Sciatic nerve (tissue), 2 donors: ENCODE measurements around the gene CCDC88C. TPM values are rescaled to one million over a fixed set of nuclear protein-coding genes. Genes with fewer than 3 reads are reported as not detected.
A peak's percentile ranks its signal among the peaks of the same experiment; 100 is the strongest.
"Not testable (repeated sequence)": the region's sequence is repeated elsewhere in the genome, so short reads cannot be mapped to it uniquely, and the experiment has no call there.

ENCODE experiments used
- ATAC-seq: fragments of 200-7000 bp; cut with Tn5 transposase; one replicate; pipeline ENCODE4 v1.9.1; 2020; ENCODE audit warnings: mild to moderate bottlenecking, moderate library complexity
- DNase-seq: peaks from one replicate; pipeline ENCODE4 v3.0.0-alpha.2; 2020; ENCODE audit warnings: low spot score
- intact Hi-C: fragments of 100-400 bp; cut with DNase I; formaldehyde crosslinking; loops from one replicate; pipeline ENCODE4 v1.14.2; 2022
- total RNA-seq: library from RNA; stranded (reverse); fragmentation: NEBNext Ultra II Directional; extraction: Animal tissue kit (Norgen Biotek cat#: 25700); gene quantifications from one replicate; pipeline ENCODE4 v1.2.1, GENCODE V29; 2021
- donor health status: DM: no; HTN: no; CAD: no.
- donor health status: DM: no; HTN: no; CAD: no.

CCDC88C gene
- total RNA-seq, 1 donor from 2014 or later, result 16.2 TPM

DNA sequence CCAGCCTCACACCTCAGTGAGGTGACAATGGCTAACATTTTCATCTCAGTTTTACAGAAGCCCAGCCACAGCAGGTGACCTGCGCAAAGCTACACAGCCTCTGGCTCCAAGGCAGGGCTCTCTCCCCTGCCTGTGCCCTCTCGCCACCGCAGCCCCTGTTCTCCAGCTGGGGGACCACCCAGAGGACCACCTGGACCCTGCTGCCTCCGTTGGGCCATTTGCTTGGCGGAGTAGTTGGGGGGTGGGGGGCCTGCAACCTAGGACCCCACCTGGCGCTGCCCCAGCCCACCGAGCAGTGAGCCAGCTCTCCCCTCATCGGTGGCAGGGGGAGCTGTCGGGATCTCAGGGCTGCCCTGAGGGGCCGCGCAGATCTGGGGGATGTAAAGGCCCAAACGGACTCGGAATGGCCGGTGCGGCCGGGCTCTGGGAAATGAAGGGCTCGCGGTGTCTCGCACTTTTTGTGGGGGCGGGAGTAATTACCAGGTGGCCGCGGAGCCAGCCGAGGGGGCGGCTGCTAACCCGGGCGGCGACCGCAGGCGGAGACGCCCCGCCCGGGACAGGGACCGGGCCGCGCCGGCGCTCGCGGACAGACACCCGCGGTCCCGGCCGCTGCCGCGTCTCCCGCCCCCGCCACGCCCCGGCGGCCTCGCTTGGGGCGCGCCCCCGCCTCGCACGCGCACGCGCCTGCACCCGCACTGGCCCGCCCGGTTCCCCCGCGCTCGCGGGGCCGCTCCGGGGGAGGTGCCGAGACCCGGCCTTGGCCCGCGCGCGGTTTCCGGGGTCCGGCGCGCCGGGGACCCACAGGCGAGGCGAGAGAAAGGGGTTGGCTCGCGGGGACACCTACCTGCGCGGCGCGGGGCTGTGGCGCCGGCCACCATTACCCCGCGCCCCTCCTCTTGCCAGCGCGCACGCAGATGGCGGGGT, 164.5 kb downstream of the CCDC88C start:
- intact Hi-C loops, result no loop called here
- peak; percentile 25 for ATAC-seq
- DNase-seq, result no peak

DNA sequence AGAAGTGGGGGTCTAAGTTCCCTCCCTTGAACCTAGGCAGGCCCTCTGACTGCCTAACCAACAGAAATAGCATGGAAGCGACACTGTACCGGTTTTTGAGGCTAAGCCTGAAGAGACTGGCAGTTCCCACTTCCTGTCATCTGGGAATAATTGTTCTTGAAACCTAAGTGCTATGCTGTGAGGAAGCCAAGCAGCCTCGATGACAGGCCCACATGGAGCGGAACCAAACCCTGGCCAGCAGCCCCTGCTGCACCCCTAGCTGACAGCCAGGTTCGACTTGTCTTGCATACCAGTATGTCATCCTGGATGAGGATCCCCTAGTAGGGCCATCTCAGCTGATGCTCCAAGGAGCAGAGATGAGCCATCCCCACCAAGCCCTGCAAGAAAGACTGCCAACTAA, 166.7 kb downstream of the CCDC88C start:
- DNase-seq (no peak), ATAC-seq (no peak)
- intact Hi-C loops, result no loop called here

DNA sequence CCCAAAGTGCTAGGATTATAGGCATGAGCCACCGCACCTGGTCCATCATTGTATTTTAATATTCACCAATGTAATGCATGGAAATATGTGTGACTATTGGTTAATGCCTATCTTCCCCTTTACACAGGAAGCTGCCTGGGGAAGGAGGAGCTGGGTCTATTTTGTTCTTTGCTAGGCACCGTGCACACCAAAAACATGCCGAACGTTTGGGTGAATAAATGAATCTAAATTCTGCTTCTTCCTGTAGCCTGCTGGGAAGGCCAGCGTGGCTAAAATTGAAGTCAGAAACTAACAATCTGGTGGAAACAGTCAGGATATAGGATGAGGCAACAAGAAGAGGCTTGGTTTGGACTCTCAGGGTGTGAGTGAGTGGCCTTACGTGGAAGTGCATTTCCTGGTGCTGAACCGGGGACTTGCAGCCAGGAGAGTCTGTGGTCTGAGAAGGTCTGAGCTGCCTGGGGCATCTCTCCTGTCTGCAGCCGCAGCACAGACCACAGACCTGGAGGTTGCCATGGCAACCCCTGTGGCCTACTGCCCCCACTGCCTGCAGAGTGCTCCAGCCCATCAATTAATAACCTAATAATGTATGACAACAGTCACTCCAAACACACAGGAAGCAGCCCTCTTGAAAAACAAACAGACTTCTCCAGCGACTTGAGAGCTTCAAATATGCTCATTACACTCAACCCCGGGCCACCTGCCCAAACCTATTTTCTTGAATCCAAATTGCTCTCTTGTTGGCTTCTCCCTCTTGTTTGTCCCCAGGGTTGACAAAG, 167.6 kb downstream of the CCDC88C start:
- no peak for ATAC-seq
- intact Hi-C loops, result no loop called here
- no peak for DNase-seq

DNA sequence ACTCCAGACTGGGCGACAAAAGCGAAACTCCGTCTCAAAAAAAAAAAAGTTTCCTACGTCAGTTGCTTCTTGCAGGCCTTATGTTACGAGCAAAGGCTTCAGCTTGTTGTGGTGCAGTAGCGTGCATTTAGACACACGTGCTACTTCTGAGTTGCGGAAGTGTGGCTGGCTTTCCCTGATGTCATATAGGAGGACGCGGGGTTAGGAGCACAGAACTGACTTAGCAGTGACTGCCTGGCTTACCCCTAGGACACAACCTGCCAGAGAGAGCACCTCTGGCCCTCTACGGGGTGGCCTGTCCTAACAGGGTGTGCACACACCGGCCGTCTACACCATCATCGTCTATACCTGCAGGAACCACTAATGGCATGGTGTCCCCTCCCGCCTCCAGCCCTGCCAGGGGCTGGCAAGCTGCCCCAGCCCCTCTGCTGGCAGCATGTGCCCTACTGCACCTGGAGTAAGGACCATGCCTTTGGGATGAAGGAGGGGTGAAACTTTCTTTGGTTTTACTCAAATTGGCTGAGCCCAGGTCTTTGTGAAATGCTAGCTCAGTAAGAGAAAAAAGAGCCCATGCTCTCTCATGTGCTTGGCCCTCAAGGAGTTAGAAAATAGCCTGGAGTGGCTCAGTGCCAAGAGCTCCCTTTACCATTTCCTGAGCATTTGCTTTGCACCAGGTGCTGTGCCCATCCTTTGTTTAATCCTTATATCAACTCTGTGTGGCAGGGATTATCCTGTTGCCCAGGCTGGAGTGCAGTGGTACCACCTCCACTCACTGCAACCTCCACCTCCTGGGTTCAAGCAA, 171.4 kb downstream of the CCDC88C start:
- intact Hi-C loops, result no loop called here
- DNase-seq, result no peak
- ATAC-seq, result peak; percentile 8

GRCh38 chr14:91245616-91246015, 172.0 kb downstream of the CCDC88C start:
- DNase-seq, intact Hi-C loops: not testable (repeated sequence)

DNA sequence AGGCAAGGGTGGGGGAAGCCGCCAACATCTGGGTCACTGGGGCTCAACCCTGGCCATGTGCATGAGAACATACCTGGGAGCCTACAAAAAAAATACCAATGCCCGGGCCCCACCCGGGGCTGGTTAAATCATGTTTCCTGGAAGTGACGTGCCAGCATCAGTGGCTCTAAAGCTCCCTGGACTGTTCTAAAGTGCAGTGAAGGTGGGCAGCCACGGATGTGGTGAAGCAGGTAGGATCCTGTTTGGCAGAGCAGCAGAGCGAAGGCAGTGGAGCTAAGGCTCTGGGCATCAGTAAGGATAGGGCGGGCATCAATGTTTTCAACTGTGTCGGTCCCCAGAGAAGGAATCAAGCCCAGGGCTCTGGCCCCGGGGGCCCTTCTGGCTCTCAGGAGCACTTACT, 172.6 kb downstream of the CCDC88C start:
- DNase-seq (no peak), ATAC-seq (peak; percentile 31)
- intact Hi-C loops, result no loop called here

More at GRCh38 chr14:91245616-91246015, 172.0 kb downstream of the CCDC88C start:
- ATAC-seq, result not testable (repeated sequence)

DNA sequence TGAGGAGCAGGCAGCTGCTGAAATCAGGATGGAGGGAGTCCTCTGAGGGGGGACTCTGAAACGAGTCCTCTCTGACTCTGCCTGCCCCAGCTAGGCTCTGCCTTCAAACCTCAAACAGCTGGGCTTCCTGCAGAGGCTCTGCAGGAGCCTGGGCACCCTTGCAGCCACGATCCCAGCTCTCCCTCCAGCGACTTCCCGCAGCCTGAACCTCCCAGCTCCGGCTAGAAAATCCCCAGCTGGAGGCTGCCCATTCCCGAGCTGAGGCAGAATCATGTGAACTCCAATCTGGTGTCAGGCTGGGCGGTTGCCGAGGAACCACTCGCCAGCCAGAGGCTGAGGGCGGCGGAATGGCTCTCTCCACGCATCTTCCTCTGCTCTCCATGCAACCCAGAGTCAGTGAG, 173.1 kb downstream of the CCDC88C start, which contains the start of gene GPR68:
GPR68 (minus strand) TSS at position 204 of the 401 bp plus-strand sequence. CDS start 9,654 bp downstream, outside the sequence.
- peak; percentile 44 for ATAC-seq
- no peak for DNase-seq
- intact Hi-C loops, result no loop called here

DNA sequence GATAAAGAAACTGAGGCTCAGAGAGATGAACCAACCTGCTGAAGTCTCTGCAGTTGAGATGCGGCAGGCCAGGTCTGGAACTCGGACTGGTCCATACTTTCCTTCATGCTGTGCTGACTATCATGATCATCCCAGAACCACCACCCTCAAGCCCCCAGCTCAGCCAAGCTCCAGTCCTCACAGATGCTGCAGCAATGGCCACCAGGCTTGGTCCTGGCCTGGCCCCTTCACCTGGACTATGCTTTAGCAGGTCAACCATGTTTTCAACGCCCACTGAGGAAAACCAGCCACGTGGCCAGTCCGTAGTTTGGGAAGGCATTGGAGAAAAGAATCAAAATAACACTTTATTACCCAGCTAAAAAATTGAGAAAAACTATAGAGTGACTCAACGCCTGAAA, 174.5 kb downstream of the CCDC88C start:
- DNase-seq (no peak), ATAC-seq (no peak)
- intact Hi-C loops, result no loop called here

GRCh38 chr14:91242635-91243034, 175.0 kb downstream of the CCDC88C start:
- DNase-seq, result no peak
- intact Hi-C loops, result no loop called here
- no peak for ATAC-seq

DNA sequence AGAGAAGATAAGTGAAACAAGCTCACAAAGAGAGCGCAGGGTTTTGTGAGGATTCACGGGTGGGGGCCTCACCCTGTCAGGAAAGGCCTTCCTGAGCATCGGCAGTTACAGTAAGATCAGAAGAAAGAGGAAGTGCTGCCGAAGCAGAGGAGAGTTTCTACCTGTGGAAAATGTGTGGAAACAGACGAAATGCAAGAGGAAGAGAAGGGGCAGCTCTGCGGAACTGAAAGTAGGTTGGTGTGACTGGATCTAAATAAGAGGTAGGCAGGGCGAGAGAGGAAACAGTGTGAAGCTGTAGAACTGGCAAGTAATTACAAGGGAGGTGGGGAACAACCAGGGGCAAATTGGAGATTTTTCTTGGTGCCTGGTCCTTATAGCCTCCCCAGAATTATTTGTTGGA, 175.8 kb downstream of the CCDC88C start:
- ATAC-seq (no peak), DNase-seq (no peak)
- intact Hi-C loops, result no loop called here

GRCh38 chr14:91238661-91239060, 179.0 kb downstream of the CCDC88C start:
- ATAC-seq (no peak), DNase-seq (no peak)
- intact Hi-C loops, result no loop called here

DNA sequence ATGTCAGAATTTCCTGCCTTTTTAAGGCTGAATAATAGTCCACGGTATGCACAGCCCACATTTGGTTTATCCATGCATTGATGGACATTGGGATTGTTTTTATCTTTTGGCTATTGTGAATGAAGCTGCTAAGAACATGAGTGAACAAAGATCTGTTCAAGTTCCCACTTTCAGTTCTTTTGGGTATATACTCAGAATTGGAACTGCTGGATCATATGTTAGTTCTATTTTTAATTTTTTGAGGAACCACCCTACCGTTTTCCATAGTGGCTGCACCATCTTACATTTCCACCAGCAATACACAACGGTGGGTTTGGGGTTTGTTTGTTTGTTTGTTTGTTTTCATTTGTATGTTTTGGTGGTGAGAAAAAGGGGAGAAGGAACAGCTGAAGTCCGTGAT, 179.5 kb downstream of the CCDC88C start:
- intact Hi-C loops, result no loop called here
- DNase-seq (no peak), ATAC-seq (no peak)

DNA sequence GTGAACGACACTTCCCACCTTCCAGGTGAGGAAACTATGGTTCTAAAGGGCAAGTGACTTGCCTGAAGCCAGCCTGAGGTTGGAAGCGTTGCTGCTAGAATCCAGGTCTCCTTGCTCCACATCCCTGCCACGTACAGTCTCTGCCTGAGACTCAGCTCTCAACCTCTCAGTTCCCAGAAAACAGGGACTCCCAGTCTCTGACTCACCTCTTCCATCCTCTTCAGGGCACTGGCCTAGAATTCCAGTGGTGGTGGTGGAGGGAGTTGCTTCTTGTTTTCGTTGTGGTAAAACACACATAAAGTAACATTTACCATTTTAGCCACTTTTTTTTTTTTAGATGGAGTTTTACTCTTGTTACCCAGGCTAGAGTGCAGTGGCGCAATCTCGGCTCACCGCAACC, 180.4 kb downstream of the CCDC88C start:
- DNase-seq, result no peak
- intact Hi-C loops, result no loop called here
- no peak for ATAC-seq

- intact Hi-C loops, result no loop called here
- no peak for ATAC-seq
- DNase-seq, result no peak
Observed at GRCh38 chr14:91235841-91236240, 181.8 kb downstream of the CCDC88C start.

- intact Hi-C loops, result no loop called here
- no peak for DNase-seq
- no peak for ATAC-seq
Observed at GRCh38 chr14:91234791-91235114, 182.9 kb downstream of the CCDC88C start.

GRCh38 chr14:91233936-91234790, 183.5 kb downstream of the CCDC88C start:
- DNase-seq (no peak), ATAC-seq (peak; percentile 22)
- intact Hi-C loops, result no loop called here

DNA sequence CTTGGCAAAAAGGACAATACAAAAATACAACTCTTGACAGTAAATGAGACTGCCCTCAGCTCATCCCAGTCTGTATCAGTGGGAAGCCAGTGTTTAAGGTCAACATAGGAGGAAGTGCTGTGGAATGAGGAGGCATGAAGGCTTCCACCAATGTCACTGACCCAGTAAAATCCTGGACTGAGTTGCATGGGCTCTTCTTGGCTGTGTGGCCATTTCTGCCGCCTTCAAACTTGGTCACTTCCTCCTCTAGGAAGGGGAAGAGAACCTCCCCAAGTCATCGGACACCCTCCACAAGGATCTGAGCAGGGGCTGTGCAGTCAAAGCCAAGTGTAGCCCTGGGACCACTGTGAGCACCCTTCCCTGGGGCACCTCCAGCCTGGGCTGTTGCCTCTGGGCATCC, 185.0 kb downstream of the CCDC88C start:
- DNase-seq (no peak), ATAC-seq (no peak)
- intact Hi-C loops, result no loop called here

DNA sequence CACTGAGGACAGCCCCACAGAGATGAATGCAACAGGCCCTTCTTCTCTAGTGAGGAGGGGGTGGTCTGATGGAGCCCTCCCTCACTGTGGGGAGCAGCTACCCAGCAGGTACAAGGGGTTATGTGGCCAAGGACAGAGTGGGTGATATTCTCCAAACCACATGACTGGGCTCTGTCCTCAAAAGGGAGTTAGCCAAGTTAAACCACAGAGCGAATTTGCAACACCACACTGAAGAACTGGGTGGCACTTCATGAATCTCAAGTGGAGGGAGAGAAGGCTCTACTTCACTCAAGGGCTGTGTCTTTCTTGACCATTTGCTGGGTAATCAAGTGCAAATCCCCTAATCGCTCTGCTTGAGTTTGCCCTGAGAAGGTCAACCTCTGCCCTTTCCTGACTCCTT, 185.6 kb downstream of the CCDC88C start:
- DNase-seq, result no peak
- no peak for ATAC-seq
- intact Hi-C loops, result no loop called here
